MM.1S (cell line): Measurements from ENCODE around the gene C2orf66.

Experiments used
- CTCF ChIP-seq: fragments of 300-600 bp; sonication (generic); IDR thresholded peaks from 2 replicates; pipeline ENCODE4 v1.5.1; 2016; ENCODE audit warnings: antibody characterized with exemption, low read length, mixed read lengths
- EZH2phosphoT487 ChIP-seq: fragments of 300-600 bp; sonication (generic); IDR thresholded peaks from 2 replicates; pipeline ENCODE4 v1.6.1; 2018; ENCODE audit warnings: antibody characterized with exemption, low read length

GRCh38 chr2:196853301-196854087 lies 44.3 kb upstream of the C2orf66 start:
- no peak for TF ChIP-seq CTCF
- TF ChIP-seq EZH2phosphoT487: no peak
